Ovary (tissue), 9 donors: ENCODE data around the gene ARRDC4. TPM values are rescaled to one million over a fixed set of nuclear protein-coding genes. Genes with fewer than 3 reads are reported as not detected.

ENCODE experiments used
- DNase-seq, 5 donors: peaks; one replicate each; pipeline ENCODE4 v3.0.0-alpha.2; 2019 to 2020
- H3K27ac ChIP-seq, 2 donors: fragments of 200-600 bp; one replicate each; pipeline versions ENCODE4 v1.5.1 to v1.8.0; 2019 to 2022
- H3K27me3 ChIP-seq: fragments of 200-600 bp; one replicate; pipeline ENCODE4 v1.8.0; 2022
- H3K36me3 ChIP-seq: fragments of 200-600 bp; sonication (generic); one replicate; pipeline ENCODE4 v1.5.1; 2019
- H3K4me1 ChIP-seq: one replicate; pipeline ENCODE4 v1.8.1; 2013; ENCODE audit warnings: mild to moderate bottlenecking, moderate library complexity; ENCODE audit not compliant: insufficient read depth
- H3K4me3 ChIP-seq: fragments of 200-600 bp; sonication (generic); one replicate; pipeline ENCODE4 v1.5.1; 2017
- H3K9me3 ChIP-seq, 2 donors: fragments of 200-600 bp in 1 of 2; sonication (generic) in 1 of 2; one replicate each; pipeline versions ENCODE4 v1.5.1 to v1.8.1; 2013 to 2019; ENCODE audit warnings: mild to moderate bottlenecking in 1 of 2, moderate library complexity in 1 of 2
- EP300 ChIP-seq: sonication (generic); formaldehyde crosslinking; IDR thresholded peaks from one replicate; pipeline ENCODE4 v1.6.1; 2017; ENCODE audit warnings: antibody characterized with exemption
- POLR2A ChIP-seq: fragments of 450-650 bp; IDR thresholded peaks from one replicate; pipeline ENCODE4 v1.6.1; 2017; ENCODE audit warnings: antibody characterized with exemption, mild to moderate bottlenecking, moderate library complexity
- WGBS, 3 donors: extraction: QIAGEN DNeasy Blood & Tissue Kit in 1 of 3; methylation state at CpG; one replicate each; pipeline versions ENCODE4 v1.1.5 to v1.1.7; 2013 to 2017; 5-methylcytosine and 5-hydroxymethylcytosine counted together
- intact Hi-C, 4 donors: fragments of 100-400 bp; cut with DNase I; formaldehyde crosslinking; loops; one replicate each; pipeline versions ENCODE4 v1.11.0 to v1.15.1; 2022 to 2023
- polyA plus RNA-seq, 2 donors: library from polyadenylated mRNA; stranded (reverse); fragments of 200-250 nt in 1 of 2; fragments of 350-450 nt in 1 of 2; fragmentation: Illumina TruSeq in 1 of 2; extraction: RNeasy Lipid Tissue Mini Kit (QIAGEN cat#74804) in 1 of 2; gene quantifications; one replicate each; pipeline ENCODE4 v1.2.3, GENCODE V29; 2013 to 2014
- total RNA-seq, 7 donors: library from RNA; depleted of rRNA in 2 of 7; stranded (reverse); fragments of >200 nt in 2 of 7; fragmentation: NEBNext Ultra II Directional in 3 of 7; extraction: Animal tissue kit (Norgen Biotek cat#: 25700) in 3 of 7; gene quantifications; one replicate each; pipeline versions ENCODE4 v1.1.0 to v1.2.4, GENCODE V29; 2016 to 2023
- TF ChIP-seq, protein P1 (sequence below), 3 donors: fragments of 450-650 bp in 2 of 3; fragments of 200-600 bp in 1 of 3; IDR thresholded peaks; one replicate each; pipeline versions ENCODE4 v1.5.1 to v1.8.0; 2016 to 2022; ENCODE audit warnings: antibody characterized with exemption in 3 of 3, mild to moderate bottlenecking in 1 of 3
- donor health status: DM: no; HTN: no; CAD: no; lungs with moderate emphysema.
- donor health status: DM: no; HTN: no; CAD: no.
- donor health status: Bipolar disorder and iron deficiency.
- donor health status: DM: yes; HTN: yes; CAD: no.
- donor health status: DM: no; HTN: no; CAD: no.
- donor health status: DM: yes; HTN: yes; CAD: no.

Gene ARRDC4
- total and polyA plus RNA-seq, 9 donors, result 5.8 to 35.2 (median 18.6) TPM

DNA sequence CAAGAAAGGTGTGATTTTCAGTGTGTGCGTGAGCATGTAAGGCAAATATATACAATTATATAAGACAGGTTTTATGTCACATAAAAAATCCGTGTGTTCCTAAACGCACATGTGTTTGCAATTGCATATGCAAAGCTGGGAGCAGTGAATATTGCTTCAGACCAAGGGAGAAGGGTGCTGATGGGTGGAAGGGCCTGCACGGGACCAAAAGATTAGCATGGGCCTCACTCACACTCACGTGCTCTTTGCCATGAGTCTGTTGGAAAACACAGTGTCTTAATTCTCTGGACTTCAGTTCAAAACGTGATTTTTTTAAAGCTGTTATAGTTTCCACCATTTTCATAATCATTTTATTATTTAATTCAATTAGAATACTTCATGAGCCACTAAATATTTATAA, 7.2 kb upstream of the ARRDC4 start:
- WGBS, 3 donors, result 70 to 78% (median 72%) methylated on average over 6 of the region's 6 CpGs

DNA sequence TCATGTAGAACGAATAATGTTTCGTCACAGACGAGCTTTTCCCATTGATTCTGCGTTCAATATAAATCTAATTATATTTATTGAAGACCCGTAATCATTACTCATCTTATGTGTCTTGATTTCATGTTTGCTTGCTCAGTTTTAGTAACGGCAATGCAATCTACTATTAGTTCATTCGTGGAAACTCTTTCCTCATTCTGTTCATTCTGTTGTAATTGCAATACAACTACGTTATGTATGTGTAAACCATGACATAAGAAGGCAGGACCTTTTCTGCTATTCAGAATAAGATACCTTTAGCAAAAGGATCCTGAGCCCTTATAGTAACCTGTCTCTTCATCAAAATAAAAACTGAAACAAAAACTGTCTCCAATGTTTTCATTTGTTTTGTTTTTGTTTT, 6.8 kb upstream of the ARRDC4 start:
- TF ChIP-seq, protein P1, sequence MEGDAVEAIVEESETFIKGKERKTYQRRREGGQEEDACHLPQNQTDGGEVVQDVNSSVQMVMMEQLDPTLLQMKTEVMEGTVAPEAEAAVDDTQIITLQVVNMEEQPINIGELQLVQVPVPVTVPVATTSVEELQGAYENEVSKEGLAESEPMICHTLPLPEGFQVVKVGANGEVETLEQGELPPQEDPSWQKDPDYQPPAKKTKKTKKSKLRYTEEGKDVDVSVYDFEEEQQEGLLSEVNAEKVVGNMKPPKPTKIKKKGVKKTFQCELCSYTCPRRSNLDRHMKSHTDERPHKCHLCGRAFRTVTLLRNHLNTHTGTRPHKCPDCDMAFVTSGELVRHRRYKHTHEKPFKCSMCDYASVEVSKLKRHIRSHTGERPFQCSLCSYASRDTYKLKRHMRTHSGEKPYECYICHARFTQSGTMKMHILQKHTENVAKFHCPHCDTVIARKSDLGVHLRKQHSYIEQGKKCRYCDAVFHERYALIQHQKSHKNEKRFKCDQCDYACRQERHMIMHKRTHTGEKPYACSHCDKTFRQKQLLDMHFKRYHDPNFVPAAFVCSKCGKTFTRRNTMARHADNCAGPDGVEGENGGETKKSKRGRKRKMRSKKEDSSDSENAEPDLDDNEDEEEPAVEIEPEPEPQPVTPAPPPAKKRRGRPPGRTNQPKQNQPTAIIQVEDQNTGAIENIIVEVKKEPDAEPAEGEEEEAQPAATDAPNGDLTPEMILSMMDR (IDR thresholded peaks at IDR 0.05), result no peak
- TF ChIP-seq POLR2A (no peak), EP300 (no peak)
- intact Hi-C loops, result no loop called here
- no peaks in the 10 kb centered on the region for H3K27me3 ChIP-seq
- 87 to 92% (median 89%) methylated on average over 8 of the region's 8 CpGs for WGBS, 3 donors
- no peak overlapping the region for H3K27ac ChIP-seq
- no peaks in the 10 kb centered on the region for H3K4me1 ChIP-seq
- no peak overlapping the region for H3K4me3 ChIP-seq
- H3K9me3 ChIP-seq, result no peaks in the 10 kb centered on the region
- DNase-seq, result no peak
- H3K36me3 ChIP-seq, result no peaks in the 10 kb centered on the region

More for the DNA sequence above, 7.2 kb upstream of the ARRDC4 start:
- Histone ChIP-seq H3K27ac (no peak overlapping the region), H3K27me3 (no peaks in the 10 kb centered on the region), H3K4me3 (no peak overlapping the region), H3K4me1 (no peaks in the 10 kb centered on the region), H3K36me3 (no peaks in the 10 kb centered on the region), H3K9me3 (no peaks in the 10 kb centered on the region)
- intact Hi-C loops, result no loop called here
- TF ChIP-seq, protein P1 (IDR thresholded peaks at IDR 0.05), result no peak
- no peak for TF ChIP-seq EP300
- no peak for TF ChIP-seq POLR2A
- DNase-seq, result no peak

DNA sequence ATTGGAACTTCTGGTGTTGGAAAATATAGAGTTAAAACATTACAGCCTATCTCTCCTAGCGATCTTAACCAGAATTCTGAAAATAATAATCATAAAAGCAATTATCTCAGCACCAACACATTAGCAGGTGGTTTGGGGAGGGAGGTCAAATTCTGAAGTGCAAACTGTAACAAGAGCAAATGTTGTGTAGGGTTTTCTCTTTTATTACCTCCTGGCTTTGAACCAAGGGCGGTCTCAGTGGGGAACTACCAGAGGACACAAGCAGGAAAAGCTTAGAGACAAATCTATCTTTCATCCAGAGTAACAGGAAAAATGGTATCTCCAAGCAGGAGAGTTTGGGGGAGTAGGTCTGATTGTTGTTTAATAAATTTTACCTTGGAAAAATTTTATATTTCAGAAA, 5.5 kb upstream of the ARRDC4 start:
- 69 to 76% (median 72%) methylated on average over 2 of the region's 2 CpGs for WGBS, 3 donors
- no peak overlapping the region for H3K27ac ChIP-seq
- DNase-seq, result no peak
- no peaks in the 10 kb centered on the region for H3K27me3 ChIP-seq
- no peaks in the 10 kb centered on the region for H3K4me1 ChIP-seq
- no peak overlapping the region for H3K4me3 ChIP-seq
- TF ChIP-seq POLR2A (no peak), EP300 (no peak)
- TF ChIP-seq, protein P1 (IDR thresholded peaks at IDR 0.05), result no peak
- no peaks in the 10 kb centered on the region for H3K9me3 ChIP-seq
- intact Hi-C loops, result no loop called here
- H3K36me3 ChIP-seq, result no peaks in the 10 kb centered on the region

GRCh38 chr15:97955529-97955928, 5.0 kb upstream of the ARRDC4 start:
- DNase-seq, result no peak
- Histone ChIP-seq H3K36me3 (no peaks in the 10 kb centered on the region), H3K4me3 (no peak overlapping the region), H3K9me3 (no peaks in the 10 kb centered on the region), H3K27me3 (no peaks in the 10 kb centered on the region), H3K27ac (no peak overlapping the region), H3K4me1 (no peaks in the 10 kb centered on the region)
- intact Hi-C loops, result no loop called here
- 78 to 93% (median 83%) methylated on average over 4 of the region's 4 CpGs for WGBS, 3 donors
- TF ChIP-seq POLR2A (no peak), EP300 (no peak)
- TF ChIP-seq, protein P1 (IDR thresholded peaks at IDR 0.05), result no peak
